NCI-H526 treated with DMSO at 0.1 percent for 48 hours (cell line): ENCODE measurements around the gene UBA1.

Source experiments
- DNase-seq: peaks from one replicate; lab custom pipeline; 2025; lab: John Stamatoyannopoulos, UW

The UBA1 gene

GRCh38 chrX:47193475-47194193 lies at the start of gene UBA1:
TSS of gene UBA1 (plus strand) at chrX:47193829. CDS start at chrX:47198803, 4,974 bp downstream.
- DNase-seq: peak; percentile 93

- DNase-seq: no peak
Observed at GRCh38 chrX:47143894-47144625, 49.6 kb upstream of the UBA1 start.

DNA sequence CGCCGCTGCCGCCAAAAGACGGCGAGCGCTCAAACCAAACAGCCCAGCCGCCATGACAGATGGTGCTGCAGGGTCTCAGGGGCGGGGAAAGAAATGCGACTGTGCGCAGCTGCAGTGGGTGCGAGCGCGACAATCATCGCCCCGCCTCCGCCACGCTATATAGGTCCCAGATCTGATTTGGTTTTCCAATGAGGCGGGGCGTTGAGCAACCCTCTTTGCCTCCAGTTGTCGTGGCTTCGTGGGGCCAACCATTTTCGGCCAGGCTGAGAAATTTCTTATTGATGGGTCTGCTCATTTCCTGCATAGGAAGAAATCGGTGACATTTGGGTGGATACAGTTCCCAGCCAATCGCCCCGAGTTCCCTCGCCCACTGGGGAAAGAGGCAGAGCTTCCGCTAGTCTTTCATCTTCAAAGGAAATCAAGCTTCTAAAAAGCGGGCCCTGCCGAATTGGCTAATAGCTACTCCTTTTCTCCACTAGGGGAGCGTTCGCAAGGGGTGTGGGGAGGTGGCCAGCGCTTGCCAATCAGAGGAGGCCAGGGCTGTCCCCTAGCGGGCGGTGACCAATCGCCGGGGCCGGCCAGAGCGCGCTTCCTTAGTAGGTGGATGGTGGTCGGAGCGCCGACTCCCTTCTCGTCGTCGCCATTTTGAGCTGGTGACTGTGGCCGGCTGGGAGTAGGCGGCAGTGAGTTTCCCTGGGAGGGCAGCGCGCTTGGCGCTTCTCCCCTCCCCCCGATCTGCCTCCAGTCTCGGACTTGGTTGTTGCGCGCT lies 48.8 kb upstream of the UBA1 start, which contains the start of the genes NDUFB11 and RBM10:
NDUFB11 (minus strand) TSS at position 77 of the 769 bp plus-strand sequence; CDS start at position 54, 23 bp downstream.
RBM10 (plus strand) TSS at position 596 of the 769 bp plus-strand sequence. CDS start 2,261 bp downstream, outside the sequence.
- peak; percentile 87 for DNase-seq

DNA sequence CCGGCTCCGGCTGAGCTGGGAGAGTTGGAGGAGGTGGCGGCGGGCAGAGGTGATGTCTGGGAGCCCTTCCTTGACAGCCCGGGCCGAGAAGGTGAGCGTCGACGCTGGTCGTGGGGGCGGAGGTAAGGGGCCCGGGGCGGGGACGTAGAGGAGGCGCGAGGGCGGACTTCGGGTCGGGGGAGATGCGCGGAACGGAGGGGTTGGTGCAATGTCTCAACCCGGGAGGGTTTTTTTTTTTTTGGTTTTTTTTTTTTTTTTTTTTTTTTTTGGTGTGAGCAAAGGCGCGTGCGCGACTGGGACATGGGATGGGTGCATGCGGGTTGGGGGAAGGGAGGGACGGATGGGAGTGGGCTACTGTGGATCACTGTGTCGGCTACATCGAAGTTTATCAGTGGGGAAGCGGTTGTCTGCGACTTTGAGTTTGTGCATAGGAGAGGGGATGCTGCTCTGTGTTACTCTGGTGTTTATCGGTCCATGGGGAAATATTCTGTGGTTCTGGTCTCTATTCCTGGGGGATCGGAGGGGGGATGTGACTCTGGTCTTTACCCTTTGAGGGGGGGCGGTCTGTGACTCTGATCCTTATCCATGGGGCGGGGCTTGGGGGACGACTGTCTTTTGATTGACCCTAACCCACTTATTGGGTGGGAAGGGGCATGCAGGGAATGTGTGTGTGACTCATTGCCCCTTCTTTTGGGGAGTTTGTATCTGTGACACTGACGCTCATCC lies 48.1 kb upstream of the UBA1 start:
- DNase-seq: no peak

GRCh38 chrX:47146121-47146935 lies 47.3 kb upstream of the UBA1 start:
- peak; percentile 3 for DNase-seq

DNA sequence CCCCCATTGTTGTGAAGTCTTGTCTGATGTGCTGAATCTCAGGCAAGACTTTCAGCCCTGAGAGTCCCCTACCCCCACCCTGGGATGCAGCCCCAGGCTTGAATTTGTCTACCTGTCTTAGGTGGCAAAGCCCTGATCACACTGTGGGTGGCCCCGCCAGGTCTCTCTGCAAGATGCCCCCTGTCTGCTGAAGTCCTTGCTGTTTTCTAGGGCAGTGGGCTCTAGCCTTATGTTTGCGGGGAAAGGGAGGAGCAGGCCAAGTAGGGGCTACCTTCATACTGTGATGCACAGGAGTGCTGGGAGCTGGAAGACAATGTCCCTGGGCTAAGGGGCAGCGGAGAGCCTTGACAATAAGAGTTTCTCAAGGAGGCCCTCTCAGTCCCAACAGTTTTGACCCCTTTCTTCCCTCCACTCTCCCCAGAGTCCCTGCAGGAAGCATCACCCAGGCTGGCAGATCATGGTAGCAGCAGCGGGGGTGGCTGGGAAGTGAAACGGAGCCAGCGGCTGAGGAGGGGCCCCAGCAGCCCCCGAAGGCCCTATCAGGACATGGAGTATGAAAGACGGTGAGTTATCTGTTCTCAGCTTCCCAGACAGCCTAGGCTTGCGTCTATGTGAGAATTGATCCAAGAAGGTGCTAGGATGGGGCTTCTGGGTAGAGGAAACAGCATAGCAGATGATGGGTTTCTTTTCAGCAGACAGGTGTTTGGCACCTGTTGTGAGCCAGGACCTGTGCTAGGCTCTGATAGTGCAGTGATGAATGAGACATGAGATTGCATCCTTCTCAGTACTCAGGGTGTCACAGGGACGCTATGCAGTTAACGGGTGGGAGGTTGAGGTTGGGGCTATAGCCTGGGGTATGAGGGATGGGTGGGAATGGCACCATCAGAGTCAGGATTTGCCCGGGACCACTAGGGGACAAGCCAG lies 46.4 kb upstream of the UBA1 start:
- DNase-seq: no peak

GRCh38 chrX:47148946-47149345 lies 44.7 kb upstream of the UBA1 start:
- no peak for DNase-seq

DNA sequence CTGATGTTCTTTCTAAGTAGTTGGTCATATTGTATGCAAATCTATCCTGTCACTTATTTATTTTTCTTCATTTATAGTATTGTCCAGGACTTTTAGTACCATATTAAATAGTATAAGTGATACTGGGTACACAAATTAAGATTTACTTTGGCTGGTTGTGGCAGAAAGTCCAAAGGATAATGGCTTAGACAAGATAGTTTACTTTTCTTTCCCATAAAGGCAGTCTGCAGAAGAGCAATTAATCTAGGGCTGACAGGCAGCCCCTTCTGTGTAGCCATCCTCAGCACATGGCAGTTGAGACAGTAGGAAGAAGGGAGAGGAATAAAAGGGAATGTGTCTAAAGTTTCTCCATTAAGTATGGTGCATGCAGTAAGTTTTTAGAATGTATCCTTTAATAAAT lies 42.2 kb upstream of the UBA1 start:
- no peak for DNase-seq

DNA sequence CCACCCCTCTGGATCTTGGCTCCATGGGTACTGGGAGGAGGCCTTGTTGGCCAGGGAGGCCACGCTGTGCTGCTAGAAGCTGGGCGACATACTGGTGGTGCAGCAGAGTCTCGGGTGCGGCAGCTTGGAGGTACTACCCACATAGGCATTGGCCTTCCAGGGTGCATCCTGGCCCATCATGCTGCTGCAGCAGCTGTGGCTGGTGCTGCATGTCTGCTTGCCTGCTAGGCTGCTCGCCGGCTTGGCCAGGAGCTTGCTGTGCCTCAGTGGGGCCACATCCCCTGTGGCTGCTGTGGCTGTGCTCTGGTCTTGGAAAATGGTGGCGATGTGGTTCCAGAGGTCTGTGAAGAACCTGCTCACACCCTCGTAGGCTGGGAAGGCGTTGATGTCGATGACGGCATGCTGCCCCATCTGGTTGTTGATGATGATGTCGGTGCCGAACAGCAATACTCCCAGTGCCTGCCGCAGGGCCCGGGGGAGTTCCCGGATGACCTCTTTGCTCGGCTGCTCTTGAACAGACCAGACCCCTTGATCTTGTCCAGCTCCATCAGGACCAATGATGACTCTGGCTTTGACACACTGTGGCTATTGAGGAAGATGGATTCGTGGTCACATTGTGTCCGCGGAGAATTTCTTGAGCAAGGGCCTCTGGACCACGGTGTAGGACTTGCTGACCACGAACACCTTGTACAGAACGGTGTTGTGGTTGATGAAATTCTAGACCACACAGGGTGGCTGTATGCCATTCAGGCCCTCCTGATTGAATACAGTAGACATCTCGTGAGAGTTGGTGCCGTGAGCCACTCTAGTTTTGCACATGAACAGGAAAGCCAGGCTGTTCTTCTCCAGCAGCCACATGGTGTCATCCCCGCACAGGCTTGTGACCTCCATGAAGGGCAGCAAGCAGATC lies 36.8 kb upstream of the UBA1 start:
- DNase-seq: no peak

DNA sequence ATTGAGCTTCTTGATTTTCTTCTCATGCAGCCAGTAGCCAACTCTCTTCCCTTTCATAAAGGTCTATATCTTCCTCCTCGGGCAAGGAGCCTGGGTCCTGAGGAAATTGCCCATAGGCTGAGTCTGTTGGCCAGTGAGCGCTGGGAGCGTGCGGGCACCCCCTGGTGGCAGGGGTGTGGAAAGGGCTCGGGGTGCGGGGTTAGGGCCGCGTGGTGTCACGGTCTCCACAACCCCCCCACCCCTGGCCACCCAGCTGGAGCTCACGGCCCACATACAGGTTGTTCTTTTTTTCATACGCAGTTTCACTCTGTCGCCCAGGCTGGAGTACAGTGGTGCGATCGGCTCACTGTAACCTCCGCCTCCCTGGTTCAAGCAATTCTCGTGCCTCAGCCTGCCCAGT lies 35.5 kb upstream of the UBA1 start:
- DNase-seq: no peak

DNA sequence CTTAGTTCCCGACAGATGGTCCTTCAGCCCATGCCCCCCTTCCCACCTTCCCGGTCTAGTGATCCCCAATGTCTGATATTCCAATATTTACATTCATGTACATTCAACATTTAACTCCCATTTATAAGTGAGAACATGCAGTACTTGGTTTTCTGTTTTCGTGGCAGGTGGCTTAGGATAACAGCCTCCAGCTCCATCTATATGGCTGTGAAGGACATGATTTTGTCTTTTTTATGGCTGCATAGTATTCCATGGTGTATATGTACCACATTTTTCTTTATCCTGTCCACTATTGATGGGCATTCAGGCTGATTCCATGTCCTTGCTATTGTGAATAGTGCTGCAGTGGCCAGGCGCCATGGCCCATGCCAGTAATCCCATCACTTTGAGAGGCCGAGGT lies 34.8 kb upstream of the UBA1 start:
- DNase-seq: no peak

- no peak for DNase-seq
Observed at GRCh38 chrX:47160781-47161180, 32.8 kb upstream of the UBA1 start.

GRCh38 chrX:47162927-47163583 lies 30.6 kb upstream of the UBA1 start:
- no peak for DNase-seq

DNA sequence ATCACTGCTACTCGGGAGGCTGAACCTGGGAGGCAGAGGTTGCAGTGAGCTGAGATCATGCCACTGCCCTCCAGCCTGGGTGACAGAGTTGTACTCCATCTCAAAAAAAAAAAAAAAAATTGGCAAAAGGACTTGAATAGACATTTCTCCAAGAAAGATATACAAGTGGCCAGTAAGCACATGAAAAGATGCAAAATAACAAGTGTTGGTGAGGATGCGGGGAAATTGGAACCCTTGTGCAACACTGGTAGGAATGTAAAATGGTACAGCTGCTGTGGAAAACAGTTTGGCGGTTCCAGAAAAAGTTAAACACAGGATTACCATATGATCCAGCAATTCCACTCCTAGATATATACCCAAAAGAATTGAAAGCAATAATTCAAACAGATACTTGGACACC lies 29.2 kb upstream of the UBA1 start:
- DNase-seq: no peak

DNA sequence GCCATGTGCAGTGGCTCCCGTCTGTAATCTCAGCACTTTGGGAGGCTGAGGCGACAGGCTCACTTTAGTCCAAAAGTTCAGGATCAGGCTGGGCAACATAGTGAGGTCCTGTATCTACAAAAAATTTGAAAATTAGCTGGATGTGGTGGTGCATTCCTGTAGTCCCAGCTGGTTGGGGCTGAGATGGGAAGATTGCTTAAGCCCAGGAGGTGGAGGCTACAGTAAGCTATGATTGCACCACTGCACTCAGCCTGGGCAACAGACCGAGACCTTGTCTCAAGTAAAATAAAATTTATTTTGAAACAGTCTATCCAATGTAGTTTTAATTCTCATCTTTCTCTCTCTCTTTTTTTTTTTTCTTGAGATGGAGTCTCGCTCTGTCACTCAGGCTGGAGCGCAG lies 27.5 kb upstream of the UBA1 start:
- DNase-seq: no peak

- DNase-seq: no peak
Observed at GRCh38 chrX:47168495-47169073, 25.0 kb upstream of the UBA1 start.

DNA sequence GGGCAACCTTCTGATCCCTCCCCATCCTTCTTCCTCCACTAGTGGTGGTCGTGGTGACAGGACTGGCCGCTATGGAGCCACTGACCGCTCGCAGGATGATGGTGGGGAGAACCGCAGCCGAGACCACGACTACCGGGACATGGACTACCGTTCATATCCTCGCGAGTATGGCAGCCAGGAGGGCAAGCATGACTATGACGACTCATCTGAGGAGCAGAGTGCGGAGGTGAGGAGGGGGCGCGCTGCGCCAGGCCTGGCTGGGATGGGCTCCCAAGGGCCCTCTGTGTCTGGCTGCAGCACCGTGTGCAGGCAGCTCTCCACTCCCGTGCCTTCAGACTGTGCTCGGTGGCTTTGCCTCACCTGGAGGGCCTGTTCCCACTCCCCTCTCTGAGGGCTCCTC lies 24.4 kb upstream of the UBA1 start:
- no peak for DNase-seq
